GM19240 (cell line): ENCODE measurements around the gene SLC25A5.
"Not testable (repeated sequence)": the region's sequence is repeated elsewhere in the genome, so short reads cannot be mapped to it uniquely, and the experiment has no call there.

Source experiments
- DNase-seq: peaks from one replicate; pipeline ENCODE4 v3.0.0; 2011; ENCODE audit warnings: low spot score; ENCODE audit not compliant: insufficient read length

Gene SLC25A5

GRCh38 chrX:119467842-119468550, at the start of gene SLC25A5:
TSS of gene SLC25A5 (plus strand) at chrX:119468444. CDS start at chrX:119468516, 72 bp downstream.
- DNase-seq: peak; percentile 53

DNA sequence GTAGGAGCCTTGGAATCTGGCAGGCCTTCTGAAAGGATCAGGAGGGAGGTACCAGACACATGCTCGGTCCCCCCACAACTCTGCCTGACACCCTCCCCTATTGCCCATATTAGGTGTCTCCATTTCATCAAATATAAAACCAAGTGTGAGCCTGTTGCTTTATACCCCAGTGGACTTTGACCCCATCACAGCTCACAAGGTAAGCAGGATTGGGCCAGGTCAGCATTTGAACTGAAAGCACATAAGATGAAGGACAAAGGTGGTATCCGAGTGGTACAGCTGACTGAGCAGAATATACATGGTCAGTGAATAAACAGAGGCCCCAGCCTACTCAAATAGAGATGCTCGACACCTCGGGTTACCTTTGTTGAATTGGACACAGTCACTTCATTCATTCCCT, 49.1 kb upstream of the SLC25A5 start:
- no peak for DNase-seq

GRCh38 chrX:119419898-119420297, 48.3 kb upstream of the SLC25A5 start:
- no peak for DNase-seq

DNA sequence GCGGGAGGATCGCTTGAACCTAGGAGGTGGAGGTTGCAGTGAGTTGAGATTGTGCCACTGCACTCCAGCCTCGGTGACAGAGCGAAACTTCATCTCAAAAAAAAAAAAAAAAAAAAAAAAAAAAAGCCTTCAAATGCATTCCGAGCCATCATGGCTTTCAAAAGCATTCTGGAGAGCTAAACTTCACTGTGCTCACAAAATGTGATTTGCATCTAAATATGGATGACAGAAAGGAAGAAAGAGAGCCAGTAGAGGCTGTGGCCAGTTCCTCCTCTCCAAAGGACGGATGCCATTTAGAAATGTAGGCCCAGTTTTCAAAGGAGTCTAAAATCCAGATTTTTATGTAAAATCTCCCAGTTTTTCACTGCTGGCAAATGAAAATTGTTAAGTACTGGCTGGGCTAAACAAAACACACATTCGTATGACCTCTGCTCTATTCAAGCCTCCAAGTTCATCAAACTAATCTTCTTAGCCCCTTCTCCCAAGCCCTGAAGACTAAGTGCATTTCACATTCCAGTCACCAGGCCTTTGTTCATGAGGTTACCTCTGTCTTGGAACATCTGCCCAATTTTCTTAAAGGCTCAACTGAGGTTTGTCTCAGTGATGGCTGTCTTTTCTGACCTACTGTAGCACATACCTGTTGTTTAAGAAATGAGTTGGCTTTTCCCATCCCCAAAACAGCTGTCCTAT, 47.1 kb upstream of the SLC25A5 start:
- DNase-seq: no peak

GRCh38 chrX:119423631-119424030, 44.6 kb upstream of the SLC25A5 start:
- no peak for DNase-seq

DNA sequence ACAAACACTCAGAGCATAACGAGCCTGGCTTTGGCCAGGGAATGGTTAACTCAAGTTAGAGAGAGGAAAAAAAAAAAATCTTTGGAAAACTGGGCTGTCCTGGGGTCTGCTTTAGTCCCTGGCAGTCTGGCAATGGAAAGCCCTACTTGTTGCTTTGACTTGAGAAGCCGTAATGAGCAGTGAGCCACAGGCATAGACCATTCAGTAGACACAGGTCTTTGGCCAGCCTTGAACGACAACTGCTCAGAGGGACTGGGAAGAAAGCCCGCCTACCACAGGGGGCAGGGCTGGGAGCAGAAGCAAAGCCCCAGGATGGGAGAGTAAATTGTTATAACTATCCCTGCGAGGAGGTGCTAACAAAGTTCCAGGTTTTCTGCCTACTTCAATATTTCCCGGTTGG, 43.2 kb upstream of the SLC25A5 start:
- no peak for DNase-seq

DNA sequence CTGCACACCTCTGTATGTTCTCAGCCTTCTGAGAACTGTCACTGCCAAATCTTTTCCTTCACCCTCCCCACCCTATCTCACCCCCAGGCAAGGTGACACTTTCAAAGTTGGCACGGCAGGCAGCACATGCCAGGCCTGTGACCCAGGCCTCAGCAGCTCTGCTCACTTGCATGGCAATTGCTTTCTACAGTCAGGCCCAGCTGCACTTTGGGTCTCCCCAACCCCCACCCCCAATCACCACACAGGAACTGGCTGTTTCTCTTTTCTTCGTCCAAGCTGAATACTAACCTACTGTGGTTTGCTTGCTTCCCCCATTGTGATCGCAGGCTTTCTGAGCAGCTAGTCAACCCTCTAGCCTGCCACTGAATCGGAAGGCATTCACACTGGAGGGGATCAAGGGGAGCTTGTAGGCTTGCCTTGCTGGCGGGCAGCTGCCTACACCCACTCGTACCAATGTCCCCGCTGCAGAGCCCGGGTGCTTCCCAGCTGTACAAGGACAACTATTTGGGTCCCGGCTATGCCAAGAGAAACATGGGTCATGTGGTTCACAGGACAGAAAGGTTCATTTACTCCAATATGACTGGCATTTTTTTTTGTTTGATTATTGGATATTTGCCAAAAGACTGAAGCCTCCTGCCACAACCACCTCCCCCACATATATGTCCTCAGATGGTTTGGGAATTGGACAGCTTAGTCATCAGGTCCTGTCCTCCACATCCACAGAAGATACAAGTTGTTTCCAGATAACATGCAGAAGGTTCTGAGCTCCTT, 41.0 kb upstream of the SLC25A5 start:
- DNase-seq: no peak

GRCh38 chrX:119427795-119428185, 40.5 kb upstream of the SLC25A5 start:
- DNase-seq: no peak

GRCh38 chrX:119429471-119429870, 38.8 kb upstream of the SLC25A5 start:
- no peak for DNase-seq

DNA sequence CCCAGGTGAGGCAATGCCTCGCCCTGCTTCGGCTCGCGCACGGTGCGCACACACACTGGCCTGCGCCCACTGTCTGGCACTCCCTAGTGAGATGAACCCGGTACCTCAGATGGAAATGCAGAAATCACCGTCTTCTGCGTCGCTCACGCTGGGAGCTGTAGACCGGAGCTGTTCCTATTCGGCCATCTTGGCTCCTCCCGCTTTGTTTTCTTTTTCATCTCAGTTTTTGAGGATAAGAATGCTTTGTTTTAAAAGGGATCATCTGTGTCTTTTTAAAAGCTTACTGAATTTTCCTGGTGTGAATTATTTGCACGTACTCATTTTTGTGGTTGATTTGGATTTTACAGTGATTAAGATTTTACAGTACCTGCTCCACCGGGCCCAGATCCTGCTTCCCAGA, 26.9 kb upstream of the SLC25A5 start:
- not testable (repeated sequence) for DNase-seq

- no peak for DNase-seq
Observed at GRCh38 chrX:119442286-119442685, 26.0 kb upstream of the SLC25A5 start.

GRCh38 chrX:119453202-119453601, 15.0 kb upstream of the SLC25A5 start:
- DNase-seq: no peak

- no peak for DNase-seq
Observed at GRCh38 chrX:119455264-119455663, 13.0 kb upstream of the SLC25A5 start.

- DNase-seq: no peak
Observed at GRCh38 chrX:119459181-119459580, 9.1 kb upstream of the SLC25A5 start.

- no peak for DNase-seq
Observed at GRCh38 chrX:119465555-119465954, 2.7 kb upstream of the SLC25A5 start.

DNA sequence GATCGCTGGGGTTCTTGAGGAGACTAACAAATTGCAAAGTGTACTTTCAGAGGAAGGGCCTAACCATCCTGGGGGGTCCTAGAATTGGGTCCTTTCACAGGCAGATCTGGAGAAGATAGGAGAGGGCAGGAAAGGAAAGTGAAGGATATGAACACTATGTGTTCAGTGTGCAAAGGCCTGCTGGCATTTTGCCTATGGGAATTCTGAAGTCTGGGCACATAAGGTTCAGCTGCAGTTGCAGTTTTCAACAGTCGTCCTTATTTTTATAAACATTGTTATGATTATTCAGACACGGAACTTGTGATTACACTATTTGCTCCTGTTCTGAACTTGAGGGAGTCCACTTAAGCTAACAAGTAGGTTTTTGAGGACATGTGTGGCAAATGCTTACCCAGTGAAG, 1.3 kb upstream of the SLC25A5 start:
- DNase-seq: no peak

DNA sequence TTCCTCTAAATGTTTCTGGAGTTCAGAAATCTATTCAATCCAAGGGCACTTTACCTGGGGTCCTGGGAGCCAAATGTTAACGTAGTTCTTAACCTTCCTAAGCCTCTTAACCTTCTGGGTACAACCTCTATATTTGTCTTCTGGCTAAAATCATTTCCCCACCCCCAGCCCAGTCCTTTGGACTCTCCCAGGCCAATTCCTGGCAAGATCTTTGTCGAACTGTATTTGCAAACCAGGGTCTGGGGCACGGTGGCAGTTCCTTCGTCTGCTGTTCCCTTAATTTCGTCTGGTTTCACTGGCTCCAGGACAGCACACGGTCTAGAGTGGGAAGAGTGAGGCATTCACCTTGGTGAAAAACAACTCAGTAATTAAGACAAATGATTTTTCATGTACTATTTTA, 811 bp upstream of the SLC25A5 start:
- DNase-seq: no peak

GRCh38 chrX:119468551-119469312, 488 bp downstream of the SLC25A5 start:
- peak; percentile 35 for DNase-seq

GRCh38 chrX:119469313-119469635, 1.0 kb downstream of the SLC25A5 start:
- DNase-seq: no peak

- no peak for DNase-seq
Observed at GRCh38 chrX:119474615-119475388, 6.6 kb downstream of the SLC25A5 start.
